Lung (tissue), 12 donors: ENCODE results near the gene SCARB1. TPM values are rescaled to one million over a fixed set of nuclear protein-coding genes. Genes with fewer than 3 reads are reported as not detected.

Source experiments
- ATAC-seq: fragments of 200-7000 bp; cut with Tn5 transposase; one replicate; pipeline ENCODE4 v1.9.1; 2020; ENCODE audit warnings: moderate number of reproducible peaks; ENCODE audit not compliant: insufficient read depth, low FRiP score
- DNase-seq, 3 donors: peaks; one replicate each; pipeline ENCODE4 v3.0.0-alpha.2; 2013 to 2017
- H3K27ac ChIP-seq, 2 donors: one replicate each; pipeline ENCODE4 v1.5.1; 2013; ENCODE audit warnings: mild to moderate bottlenecking in 2 of 2, moderate library complexity in 2 of 2, control low read depth in 1 of 2, inconsistent platforms in 1 of 2, low read depth in 1 of 2, low read length in 1 of 2
- H3K27me3 ChIP-seq, 3 donors: one replicate each; pipeline ENCODE4 v1.5.1; 2013; ENCODE audit warnings: low read length in 2 of 3; ENCODE audit not compliant: control insufficient read depth in 3 of 3, insufficient read depth in 3 of 3
- H3K36me3 ChIP-seq, 4 donors: one replicate each; pipeline ENCODE4 v1.5.1; 2013; ENCODE audit warnings: low read length in 4 of 4, mild to moderate bottlenecking in 1 of 4, moderate library complexity in 1 of 4; ENCODE audit not compliant: control insufficient read depth in 4 of 4, insufficient read depth in 4 of 4
- H3K4me1 ChIP-seq, 5 donors: one replicate each; pipeline ENCODE4 v1.5.1; 2013; ENCODE audit warnings: low read length in 5 of 5, mild to moderate bottlenecking in 2 of 5, moderate library complexity in 1 of 5; ENCODE audit not compliant: control insufficient read depth in 5 of 5, insufficient read depth in 5 of 5
- H3K4me3 ChIP-seq: one replicate; pipeline ENCODE4 v1.5.1; 2013; ENCODE audit warnings: mild to moderate bottlenecking, control low read depth, moderate library complexity
- H3K9ac ChIP-seq, 2 donors: one replicate each; pipeline ENCODE4 v1.5.1; 2013; ENCODE audit warnings: low read length in 2 of 2, control low read depth in 1 of 2; ENCODE audit not compliant: insufficient read depth in 1 of 2
- H3K9me3 ChIP-seq, 4 donors: one replicate each; pipeline ENCODE4 v1.5.1; 2013; ENCODE audit warnings: low read length in 3 of 4, mild to moderate bottlenecking in 1 of 4, moderate library complexity in 1 of 4; ENCODE audit not compliant: control insufficient read depth in 4 of 4, insufficient read depth in 3 of 4
- WGBS, 2 donors: extraction: QIAGEN DNeasy Blood & Tissue Kit; methylation state at CpG; one replicate each; pipeline ENCODE4 v1.1.7; 2013; 5-methylcytosine and 5-hydroxymethylcytosine counted together
- polyA plus RNA-seq, 2 donors: library from polyadenylated mRNA; stranded (reverse); fragments of 200-250 nt; gene quantifications; one replicate each; pipeline ENCODE4 v1.2.1, GENCODE V29; 2013
- total RNA-seq, 2 donors: library from RNA; depleted of rRNA in 1 of 2; stranded (reverse); fragments of >200 nt in 1 of 2; gene quantifications; one replicate each; pipeline ENCODE4 v1.2.1, GENCODE V29; 2014 to 2021
- TF ChIP-seq, protein P1 (sequence below): IDR thresholded peaks from 2 replicates; pipeline ENCODE4 v1.5.1; 2012; ENCODE audit warnings: mild to moderate bottlenecking; ENCODE audit errors: control extremely low read depth, extremely low read depth
- donor health status: control.
- donor health status: control.
- donor health status: Bipolar disorder and iron deficiency.
- donor health status: healthy.
- donor health status: DM: yes; HTN: yes; CAD: no.

SCARB1 gene
- total and polyA plus RNA-seq, 4 donors, result 11.9 to 31.3 (median 28.8) TPM

- ATAC-seq (peak; percentile 39), DNase-seq (no peak)
- peaks cover 0 to 12% (median 5%) of the 10 kb centered on the region in 5 donors for H3K4me1 ChIP-seq
- H3K9ac ChIP-seq, result no peak overlapping the region
- no peak overlapping the region for H3K27ac ChIP-seq
- no peak overlapping the region for H3K4me3 ChIP-seq
- no peaks in the 10 kb centered on the region for H3K36me3 ChIP-seq
- H3K9me3 ChIP-seq, result no peaks in the 10 kb centered on the region
- H3K27me3 ChIP-seq, result no peaks in the 10 kb centered on the region
- WGBS, 2 donors, result 81 to 94% methylated on average over 9 of the region's 9 CpGs
- TF ChIP-seq, protein P1, sequence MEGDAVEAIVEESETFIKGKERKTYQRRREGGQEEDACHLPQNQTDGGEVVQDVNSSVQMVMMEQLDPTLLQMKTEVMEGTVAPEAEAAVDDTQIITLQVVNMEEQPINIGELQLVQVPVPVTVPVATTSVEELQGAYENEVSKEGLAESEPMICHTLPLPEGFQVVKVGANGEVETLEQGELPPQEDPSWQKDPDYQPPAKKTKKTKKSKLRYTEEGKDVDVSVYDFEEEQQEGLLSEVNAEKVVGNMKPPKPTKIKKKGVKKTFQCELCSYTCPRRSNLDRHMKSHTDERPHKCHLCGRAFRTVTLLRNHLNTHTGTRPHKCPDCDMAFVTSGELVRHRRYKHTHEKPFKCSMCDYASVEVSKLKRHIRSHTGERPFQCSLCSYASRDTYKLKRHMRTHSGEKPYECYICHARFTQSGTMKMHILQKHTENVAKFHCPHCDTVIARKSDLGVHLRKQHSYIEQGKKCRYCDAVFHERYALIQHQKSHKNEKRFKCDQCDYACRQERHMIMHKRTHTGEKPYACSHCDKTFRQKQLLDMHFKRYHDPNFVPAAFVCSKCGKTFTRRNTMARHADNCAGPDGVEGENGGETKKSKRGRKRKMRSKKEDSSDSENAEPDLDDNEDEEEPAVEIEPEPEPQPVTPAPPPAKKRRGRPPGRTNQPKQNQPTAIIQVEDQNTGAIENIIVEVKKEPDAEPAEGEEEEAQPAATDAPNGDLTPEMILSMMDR, result no peak
These were observed 34.5 kb downstream of the SCARB1 start for GRCh38 chr12:124829008-124829707.

- Histone ChIP-seq H3K27ac (no peak overlapping the region), H3K4me1 (peaks cover 0 to 6% (median 0%) of the 10 kb centered on the region in 5 donors), H3K4me3 (no peak overlapping the region), H3K9ac (no peak overlapping the region), H3K27me3 (no peaks in the 10 kb centered on the region), H3K36me3 (no peaks in the 10 kb centered on the region), H3K9me3 (no peaks in the 10 kb centered on the region)
- WGBS, 2 donors, result 79 to 90% methylated on average over 18 of the region's 18 CpGs
- DNase-seq (peak in 1 of 3 donors; percentile 20), ATAC-seq (no peak)
- TF ChIP-seq, protein P1, result no peak
These were observed 35.2 kb downstream of the SCARB1 start for GRCh38 chr12:124828264-124829007.

DNA sequence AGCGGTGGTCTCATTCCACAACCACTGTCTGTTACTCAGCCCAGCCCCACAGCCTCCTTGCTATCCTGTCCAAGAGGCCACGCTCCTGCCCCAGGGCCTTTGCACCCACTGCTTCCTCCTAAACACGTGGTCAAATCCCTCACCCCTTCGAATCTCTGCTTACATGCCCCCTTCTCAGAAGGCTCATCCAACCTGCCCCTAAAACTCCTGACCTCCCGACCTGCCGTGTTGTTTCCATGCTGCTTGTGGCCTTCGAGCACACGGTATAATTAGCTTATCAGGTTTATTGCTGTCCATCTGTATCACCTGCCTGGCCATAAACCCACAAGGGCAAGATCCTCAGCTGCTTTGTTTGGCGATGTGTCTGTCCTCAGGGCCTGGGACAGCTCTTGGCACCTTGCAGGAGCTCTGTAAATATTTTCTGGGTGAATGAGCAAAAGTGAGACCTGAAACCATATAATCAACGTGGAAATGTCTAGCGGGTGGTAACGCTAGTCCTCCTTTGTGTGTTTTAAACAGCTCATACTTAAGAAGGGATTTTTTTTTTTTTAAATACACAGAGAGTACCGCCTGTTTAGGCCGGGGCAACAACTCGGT, 36.0 kb downstream of the SCARB1 start:
- 85 to 90% methylated on average over 15 of the region's 15 CpGs for whole genome bisulfite sequencing, 2 donors
- no peak for DNase-seq
- no peak overlapping the region for H3K4me3 ChIP-seq
- H3K27me3 ChIP-seq, result no peaks in the 10 kb centered on the region
- H3K9me3 ChIP-seq, result no peaks in the 10 kb centered on the region
- H3K4me1 ChIP-seq, result peaks cover 0 to 5% (median 0%) of the 10 kb centered on the region in 5 donors
- TF ChIP-seq, protein P1, result no peak
- no peak overlapping the region for H3K9ac ChIP-seq
- no peak for ATAC-seq
- H3K36me3 ChIP-seq, result no peaks in the 10 kb centered on the region
- H3K27ac ChIP-seq, result no peak overlapping the region
